Hematopoietic multipotent progenitor cell (in vitro differentiated cells): ENCODE results near the gene FANK1. TPM values are rescaled to one million over a fixed set of nuclear protein-coding genes. Genes with fewer than 3 reads are reported as not detected.
"Not testable (repeated sequence)": the region's sequence is repeated elsewhere in the genome, so short reads cannot be mapped to it uniquely, and the experiment has no call there.

Experiments
- DNase-seq, 3 donors: peaks; one replicate each; pipeline ENCODE4 v3.0.0-alpha.2; 2011 to 2015; ENCODE audit warnings: low read depth in 2 of 3, low spot score in 2 of 3
- total RNA-seq: library from RNA; depleted of rRNA; stranded (reverse); fragments of >200 nt; gene quantifications from one replicate; pipeline ENCODE4 v1.2.3, GENCODE V29; 2012

The FANK1 gene
- total RNA-seq, 1 donor, result 1.6 TPM

DNA sequence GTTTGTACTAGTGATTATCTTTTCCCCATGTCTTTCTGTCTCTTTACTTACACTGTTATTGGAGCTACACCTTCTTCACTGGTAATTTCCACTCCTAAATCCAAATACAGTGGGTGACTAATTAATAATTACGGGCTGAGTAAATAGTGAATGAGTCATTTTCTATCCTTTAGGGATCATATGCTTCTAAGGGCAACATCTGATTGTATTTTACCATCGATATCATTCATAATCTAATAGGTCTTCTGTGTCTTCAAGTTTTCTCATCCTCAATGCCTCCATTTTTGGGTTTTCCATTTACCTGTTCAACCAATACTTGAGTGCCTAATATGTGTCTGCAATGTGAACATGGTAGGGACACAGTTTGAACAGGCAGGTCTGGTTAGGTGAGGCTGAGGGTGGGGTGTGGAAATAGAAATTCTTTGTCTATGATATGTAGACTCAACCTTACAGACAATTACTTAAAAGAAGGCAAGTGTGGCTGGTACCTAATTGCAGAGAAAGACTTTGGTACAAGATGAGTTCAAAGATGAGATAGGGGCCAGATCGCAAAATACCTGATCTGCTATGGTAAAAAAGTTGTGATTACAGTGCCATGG, 9.4 kb upstream of the FANK1 start:
- no peak for DNase-seq

GRCh38 chr10:125889441-125889840, 6.9 kb upstream of the FANK1 start:
- DNase-seq, result not testable (repeated sequence)

- not testable (repeated sequence) for DNase-seq
These were observed 4.0 kb upstream of the FANK1 start for GRCh38 chr10:125892402-125892801.

DNA sequence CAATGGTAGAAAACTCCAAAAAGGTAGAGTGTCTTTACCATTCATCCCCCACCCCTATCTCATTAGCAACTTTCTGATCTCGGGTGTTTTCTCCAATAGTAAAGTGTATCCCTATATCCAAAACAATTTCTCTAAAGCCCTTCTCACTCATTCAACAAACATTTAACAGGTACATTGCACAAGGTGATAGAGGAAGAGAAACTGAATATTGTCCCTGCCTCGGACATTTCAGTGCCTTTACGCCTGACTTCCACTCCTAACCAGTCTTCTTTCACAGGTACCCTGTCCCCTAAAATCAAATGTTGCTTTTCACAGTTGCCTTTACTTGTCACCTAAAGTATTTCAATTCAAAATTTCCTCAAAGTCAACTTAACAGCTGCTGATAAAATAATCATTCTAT, 2.2 kb upstream of the FANK1 start:
- DNase-seq, result not testable (repeated sequence)

GRCh38 chr10:125895130-125896087, 955 bp upstream of the FANK1 start:
- peak; percentile 0 to 65 (median 50) for DNase-seq

GRCh38 chr10:125897317-125897716, 953 bp downstream of the FANK1 start:
- not testable (repeated sequence) for DNase-seq

DNA sequence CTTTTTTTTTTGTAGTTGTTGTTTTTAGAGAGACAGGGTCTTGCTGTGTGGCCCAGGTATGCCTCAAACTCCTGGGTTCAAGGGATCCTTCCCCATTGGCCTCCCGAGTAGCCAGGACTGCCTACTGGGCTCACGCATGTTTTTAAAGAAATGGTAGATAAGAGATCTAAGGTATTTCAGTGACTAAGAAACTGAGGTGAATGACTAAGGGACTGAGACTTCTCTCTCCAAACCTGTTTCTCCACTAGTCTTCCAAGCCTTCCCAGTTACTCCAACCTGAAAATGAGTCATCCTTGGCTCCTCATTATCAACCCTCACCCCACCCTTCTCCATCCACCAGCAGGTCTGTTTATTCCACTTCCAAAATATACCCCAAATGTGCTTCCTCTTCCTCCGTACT, 4.6 kb downstream of the FANK1 start:
- DNase-seq, result not testable (repeated sequence)

- DNase-seq, result not testable (repeated sequence)
These were observed 6.8 kb downstream of the FANK1 start for GRCh38 chr10:125903135-125903640.

GRCh38 chr10:125905069-125905994, 9.0 kb downstream of the FANK1 start:
- DNase-seq, result not testable (repeated sequence)

DNA sequence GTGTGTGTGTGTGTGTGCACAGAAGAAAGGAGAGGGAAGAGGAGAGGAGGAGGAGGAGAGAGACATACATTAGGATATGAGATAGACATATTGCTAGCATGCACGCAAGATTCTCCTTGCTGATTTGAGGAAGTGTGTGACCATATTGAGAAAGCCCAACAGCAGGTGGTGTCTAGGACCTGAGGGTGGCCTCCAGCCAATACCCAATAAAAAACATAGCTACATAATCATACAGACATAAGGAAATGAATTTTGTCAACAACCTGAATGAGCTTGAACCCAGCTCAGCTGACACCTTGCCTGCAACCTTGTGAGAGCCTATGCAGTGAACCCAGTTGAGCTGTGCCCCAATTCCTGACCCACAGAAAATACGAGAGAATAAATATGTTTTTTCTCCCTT, 11.2 kb downstream of the FANK1 start:
- DNase-seq, result not testable (repeated sequence)

DNA sequence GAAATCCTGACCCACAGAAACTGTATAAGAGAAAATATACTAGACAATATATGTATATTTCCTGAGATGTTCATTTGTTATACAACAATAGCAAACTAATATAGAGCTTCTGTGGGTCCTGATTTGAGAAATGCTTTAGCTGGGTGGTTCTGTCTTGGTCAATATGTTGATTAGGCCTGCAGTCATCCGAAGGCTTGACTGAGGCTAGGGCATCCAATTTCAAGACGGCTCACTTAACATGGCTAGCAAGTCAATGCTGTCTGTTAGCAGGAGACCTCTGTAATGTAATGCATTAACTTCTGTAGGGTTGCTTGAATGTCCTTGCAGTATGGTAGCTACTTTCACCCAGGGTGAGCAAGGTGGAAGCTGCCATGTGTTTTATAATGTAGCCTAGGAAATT, 12.4 kb downstream of the FANK1 start:
- not testable (repeated sequence) for DNase-seq

- DNase-seq, result not testable (repeated sequence)
These were observed 13.1 kb downstream of the FANK1 start for GRCh38 chr10:125909491-125909890.

GRCh38 chr10:125911145-125911544, 14.8 kb downstream of the FANK1 start:
- DNase-seq, result no peak

DNA sequence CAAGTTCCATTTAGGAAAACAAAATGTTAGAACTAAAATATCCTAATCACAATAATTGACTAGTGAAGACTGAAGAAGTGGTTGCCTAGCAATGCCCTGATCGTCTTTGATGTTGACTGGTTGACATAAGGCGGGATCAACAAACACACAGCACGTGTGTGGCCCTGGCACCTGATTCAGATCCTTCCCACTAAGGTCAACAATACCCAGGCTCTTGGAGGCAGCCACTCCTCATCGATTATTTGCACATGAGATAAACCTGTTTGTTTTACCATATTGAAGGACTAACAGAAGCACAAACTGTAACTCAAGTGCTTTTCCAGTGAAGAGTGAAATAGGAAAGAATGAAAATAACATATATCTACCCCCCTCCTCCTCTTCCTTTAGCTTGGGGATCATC, 15.6 kb downstream of the FANK1 start:
- DNase-seq, result no peak

GRCh38 chr10:125913277-125913676, 16.9 kb downstream of the FANK1 start:
- DNase-seq, result not testable (repeated sequence)

DNA sequence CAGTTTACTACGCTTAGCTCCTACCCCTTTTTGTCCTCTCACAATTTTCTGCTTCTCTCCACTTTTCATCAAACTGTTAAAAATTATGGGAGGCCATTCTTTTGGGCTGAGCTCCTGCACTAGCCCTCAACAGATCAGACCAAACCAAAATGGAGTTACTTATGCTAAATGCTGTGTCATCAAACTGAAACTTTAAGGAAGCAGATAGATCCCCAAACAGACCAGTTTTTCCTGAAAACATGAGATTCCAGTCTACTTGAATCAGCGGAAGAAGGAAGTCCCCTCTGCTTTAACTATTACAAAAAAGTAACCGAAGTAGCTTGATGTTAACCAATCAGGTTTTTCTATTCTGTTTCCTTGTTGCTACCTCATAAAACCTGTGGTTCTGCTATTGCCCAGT, 20.6 kb downstream of the FANK1 start:
- no peak for DNase-seq

GRCh38 chr10:125917704-125918361, 21.5 kb downstream of the FANK1 start:
- DNase-seq, result not testable (repeated sequence)

DNA sequence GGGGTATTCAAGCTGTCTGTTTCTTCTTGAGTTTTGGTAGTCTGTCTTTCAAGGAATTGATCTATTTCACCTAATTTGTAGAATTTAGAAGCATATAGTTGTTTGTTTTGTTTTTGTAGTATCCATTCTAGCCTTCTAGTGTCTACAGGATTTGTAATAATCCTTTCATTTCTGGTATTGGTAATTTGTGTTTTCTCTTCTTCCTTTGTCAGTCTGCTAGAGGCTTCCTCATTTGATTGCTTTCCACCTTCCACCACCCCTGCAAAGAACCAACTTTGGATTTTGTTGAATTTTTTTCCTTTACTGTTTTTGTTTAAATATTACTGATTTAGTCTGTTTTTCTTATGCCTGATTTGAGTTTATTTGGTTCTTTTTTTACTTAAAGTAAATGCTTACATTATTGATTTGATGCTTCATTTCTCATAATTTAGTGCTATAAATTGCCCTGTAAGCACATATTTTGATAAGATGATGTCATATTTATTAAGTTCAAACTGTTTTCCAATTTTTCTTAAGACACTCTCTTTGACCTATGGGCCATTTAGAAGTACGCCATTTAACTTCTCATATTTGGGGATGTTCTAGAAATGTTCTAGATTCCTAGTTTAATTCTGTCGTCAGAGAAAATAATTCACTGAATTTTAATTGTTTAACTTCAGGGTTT, 25.4 kb downstream of the FANK1 start:
- DNase-seq, result not testable (repeated sequence)

- no peak for DNase-seq
These were observed 29.0 kb downstream of the FANK1 start for GRCh38 chr10:125925262-125925834.
